Spleen (tissue), 7 donors: ENCODE results near the gene TMEM45A.

ENCODE experiments used
- CTCF ChIP-seq, 11 experiments: fragments of 200-600 bp in 7 of 11; fragments of 450-650 bp in 4 of 11; sonication (generic) in 4 of 11; IDR thresholded peaks in 8 of 11; conservative IDR thresholded peaks in 3 of 11; 1 replicate in 7 of 11; 2 replicates in 4 of 11; pipeline versions ENCODE4 v1.4.0 to v1.8.0; 2016 to 2021; ENCODE audit warnings: antibody characterized with exemption in 11 of 11, inconsistent platforms in 4 of 11, mild to moderate bottlenecking in 1 of 11
- POLR2A ChIP-seq, 3 donors: fragments of 450-650 bp; IDR thresholded peaks; one replicate each; pipeline ENCODE4 v1.5.1; 2017; ENCODE audit warnings: antibody characterized with exemption in 3 of 3, mild to moderate bottlenecking in 1 of 3
- donor health status: DM: no; HTN: no; CAD: no; lungs with moderate emphysema.
- donor health status: DM: no; HTN: no; CAD: no.
- donor health status: DM: no; HTN: no; CAD: no.

- no peak for TF ChIP-seq CTCF (IDR thresholded peaks at IDR 0.05 in 8 of 11, conservative IDR thresholded peaks at IDR 0.05 in 3 of 11)
- no peak for TF ChIP-seq POLR2A (IDR thresholded peaks at IDR 0.05)
Measured at GRCh38 chr3:100577382-100578008, 85.1 kb downstream of the TMEM45A start.
